Endometrium (tissue), 2 donors: ENCODE measurements around the gene SLC25A53.
"Not testable (repeated sequence)": the region's sequence is repeated elsewhere in the genome, so short reads cannot be mapped to it uniquely, and the experiment has no call there.

Experiments
- FAIRE-seq: peaks from 2 replicates; lab custom pipeline; 2012; peaks lifted over from hg19 to GRCh38; lab: Jason Lieb, UNC
- donor health status: control.
- donor health status: control.

SLC25A53 gene

DNA sequence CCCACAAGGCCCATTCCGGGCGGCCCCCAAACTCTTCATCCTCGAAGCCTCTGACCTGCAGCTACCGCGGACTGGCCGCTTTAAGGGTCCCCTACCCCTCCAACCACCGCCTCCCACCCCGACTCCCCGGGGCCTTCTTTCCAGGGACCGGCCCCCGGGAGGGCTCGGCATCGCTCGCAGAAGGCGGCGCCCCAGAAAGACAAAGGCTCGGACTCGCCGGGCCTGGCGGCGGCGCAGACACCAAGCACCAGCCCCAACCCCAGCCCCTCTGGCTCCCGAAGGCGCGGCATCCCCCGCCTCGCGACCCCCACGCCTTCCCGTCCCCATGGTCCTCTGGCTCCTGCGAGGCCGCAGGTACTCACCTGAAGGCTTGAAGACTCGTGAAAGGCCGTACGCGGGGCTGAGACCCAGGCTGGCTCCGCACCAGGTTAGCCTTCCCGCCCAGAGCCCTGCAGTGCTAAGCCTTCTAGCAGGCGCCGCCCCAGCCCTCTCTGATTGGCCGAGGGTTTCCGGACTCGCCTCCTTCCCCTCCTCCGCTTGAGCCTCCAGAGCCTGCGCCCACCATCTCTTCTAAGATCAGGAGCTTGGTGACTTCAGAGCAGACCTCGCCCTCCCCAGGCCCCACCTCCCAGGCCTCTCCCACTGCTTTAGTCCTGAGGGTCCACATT lies 80.9 kb downstream of the SLC25A53 start, which contains the start of gene TMSB15C:
TSS of gene TMSB15C (minus strand) at position 459 of the 668 bp plus-strand sequence.
- FAIRE-seq: not testable (repeated sequence)

DNA sequence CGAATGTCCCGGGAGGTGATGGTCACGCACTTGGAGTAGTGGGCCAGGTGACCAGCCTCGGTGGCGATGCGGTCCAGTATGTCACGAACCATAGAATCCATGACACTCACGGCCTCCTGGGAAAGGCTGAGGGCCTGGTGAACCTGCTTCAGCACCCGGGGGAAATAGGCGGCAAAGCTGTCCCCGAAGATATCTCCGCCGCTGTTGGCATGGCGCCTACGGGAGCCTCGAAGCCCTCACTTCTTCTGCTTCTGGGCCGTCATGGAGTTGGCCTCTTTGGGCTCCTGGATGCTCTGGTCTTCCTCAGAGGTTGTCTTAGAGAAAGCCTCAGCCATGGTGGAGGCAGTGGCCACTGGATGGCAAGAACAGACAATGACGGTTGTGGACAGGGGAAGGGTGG lies 94.2 kb downstream of the SLC25A53 start:
- FAIRE-seq: not testable (repeated sequence)

DNA sequence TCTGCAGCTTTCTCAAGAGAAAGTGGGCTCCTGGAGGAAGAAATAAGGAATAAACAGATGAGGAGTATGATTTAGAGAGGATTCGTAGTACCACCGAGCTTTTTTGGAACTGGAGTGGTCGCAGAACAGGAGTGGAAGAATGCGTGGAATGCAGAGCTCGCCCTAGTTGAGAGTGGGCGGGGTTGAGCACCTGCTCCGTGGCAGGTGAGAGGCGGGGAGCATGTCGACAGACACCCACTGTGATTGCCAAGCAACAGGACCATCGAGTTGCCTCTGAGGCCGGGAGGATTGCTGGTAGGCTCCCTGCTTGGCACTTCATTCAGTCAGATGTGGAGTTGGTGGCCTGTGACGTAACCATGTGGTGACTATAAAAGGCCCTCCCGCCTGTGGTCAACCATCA lies 101.9 kb downstream of the SLC25A53 start:
- FAIRE-seq: not testable (repeated sequence)
